ENCODE data around the gene PRM3.

The PRM3 gene

DNA sequence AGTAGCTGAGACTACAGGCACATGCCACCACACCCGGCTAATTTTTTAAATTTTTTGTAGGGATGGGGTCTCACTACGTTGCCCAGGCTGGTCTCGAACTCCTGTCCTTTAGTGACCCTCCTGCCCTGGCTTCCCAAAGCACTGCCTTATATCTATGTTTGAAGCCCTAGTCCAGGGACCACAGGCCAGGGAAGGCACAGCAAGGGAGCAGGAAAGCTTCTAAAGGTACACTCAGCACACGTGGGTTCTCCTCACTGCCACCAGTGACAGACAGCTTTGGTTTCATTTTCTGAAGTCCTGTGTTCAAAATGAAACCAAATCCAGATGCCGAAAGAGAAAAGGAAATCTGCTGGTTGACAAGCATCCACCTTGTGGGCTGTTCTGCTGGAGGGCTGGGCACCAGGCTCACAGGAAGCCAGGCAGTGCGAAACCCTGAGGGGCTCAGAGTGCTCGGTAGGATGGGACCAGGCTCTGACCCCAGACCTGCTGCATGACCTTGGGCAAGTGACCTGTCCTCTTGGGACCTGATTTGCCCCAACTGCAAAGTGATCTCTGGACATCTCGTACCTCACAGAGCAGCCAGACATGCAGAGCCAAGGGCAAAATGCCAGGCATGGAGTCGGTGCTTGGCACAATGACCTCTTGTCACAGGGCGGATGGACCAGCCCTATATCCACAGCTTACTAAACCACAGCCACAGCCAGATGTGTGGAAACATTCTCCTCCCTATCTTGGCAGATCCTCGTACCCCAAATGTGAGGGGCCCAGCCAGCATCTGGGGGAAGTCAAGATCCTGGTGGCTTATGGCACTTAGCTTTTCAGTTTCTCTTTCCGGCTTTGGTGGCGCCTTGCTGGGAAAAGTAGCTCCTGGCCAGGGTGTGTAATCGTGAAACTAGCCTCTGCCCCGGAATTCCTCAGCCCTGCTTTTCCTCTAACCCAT, 14.6 kb downstream of the PRM3 start:
- no peak for DNase-seq (ENCODE audit: low read depth in 2 of 2)

DNA sequence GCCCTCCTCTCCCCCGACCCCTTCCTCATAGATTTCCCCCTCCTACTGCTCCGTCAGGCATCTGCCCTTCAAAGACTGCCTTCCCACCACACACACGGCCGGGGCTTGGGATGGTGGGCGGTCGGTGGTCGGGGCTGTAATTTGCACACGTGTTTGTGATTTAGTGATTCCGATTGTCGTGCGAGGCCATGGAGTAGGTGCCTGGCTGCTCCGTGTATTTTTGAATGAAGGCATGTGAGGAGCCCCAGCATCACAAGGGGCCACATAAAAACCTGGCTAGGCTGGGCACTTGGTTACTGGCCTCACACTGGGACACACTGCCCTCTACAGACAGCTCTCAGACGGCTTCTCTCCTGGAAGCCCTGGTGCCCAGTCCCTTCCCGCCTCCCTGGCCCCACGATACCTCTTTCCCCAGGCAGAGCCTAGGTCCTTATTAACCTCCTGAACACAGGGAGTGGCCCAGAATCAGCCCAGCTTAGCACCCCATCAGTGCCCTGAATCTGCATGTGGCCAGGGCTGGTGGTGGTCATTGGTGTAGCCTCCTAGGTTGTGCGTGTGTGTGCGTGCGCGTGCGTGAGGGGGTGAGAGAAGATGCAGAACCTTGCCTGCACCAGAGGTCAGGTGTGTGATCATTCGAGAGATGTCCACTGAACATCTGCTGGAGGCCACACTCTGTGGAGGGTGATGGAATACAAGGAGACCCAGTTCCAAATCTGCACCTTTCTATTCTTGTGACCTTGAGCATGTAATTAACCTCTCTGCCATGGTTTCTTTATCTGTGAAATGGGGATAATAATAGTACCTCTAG, 16.1 kb downstream of the PRM3 start:
- no peak for DNase-seq (ENCODE audit: low read depth in 2 of 2)

- DNase-seq (ENCODE audit: low read depth in 2 of 2): peak in 1 of 2 donors; percentile 52
Observed at GRCh38 chr16:11256661-11257130, 16.7 kb downstream of the PRM3 start.

GRCh38 chr16:11255737-11256660, 17.4 kb downstream of the PRM3 start, which contains the start of gene SOCS1:
Gene SOCS1 (minus strand): TSS chr16:11256204. CDS start chr16:11255478, 726 bp downstream.
- peak; percentile 84 to 87 for DNase-seq (ENCODE audit: low read depth in 2 of 2)

DNA sequence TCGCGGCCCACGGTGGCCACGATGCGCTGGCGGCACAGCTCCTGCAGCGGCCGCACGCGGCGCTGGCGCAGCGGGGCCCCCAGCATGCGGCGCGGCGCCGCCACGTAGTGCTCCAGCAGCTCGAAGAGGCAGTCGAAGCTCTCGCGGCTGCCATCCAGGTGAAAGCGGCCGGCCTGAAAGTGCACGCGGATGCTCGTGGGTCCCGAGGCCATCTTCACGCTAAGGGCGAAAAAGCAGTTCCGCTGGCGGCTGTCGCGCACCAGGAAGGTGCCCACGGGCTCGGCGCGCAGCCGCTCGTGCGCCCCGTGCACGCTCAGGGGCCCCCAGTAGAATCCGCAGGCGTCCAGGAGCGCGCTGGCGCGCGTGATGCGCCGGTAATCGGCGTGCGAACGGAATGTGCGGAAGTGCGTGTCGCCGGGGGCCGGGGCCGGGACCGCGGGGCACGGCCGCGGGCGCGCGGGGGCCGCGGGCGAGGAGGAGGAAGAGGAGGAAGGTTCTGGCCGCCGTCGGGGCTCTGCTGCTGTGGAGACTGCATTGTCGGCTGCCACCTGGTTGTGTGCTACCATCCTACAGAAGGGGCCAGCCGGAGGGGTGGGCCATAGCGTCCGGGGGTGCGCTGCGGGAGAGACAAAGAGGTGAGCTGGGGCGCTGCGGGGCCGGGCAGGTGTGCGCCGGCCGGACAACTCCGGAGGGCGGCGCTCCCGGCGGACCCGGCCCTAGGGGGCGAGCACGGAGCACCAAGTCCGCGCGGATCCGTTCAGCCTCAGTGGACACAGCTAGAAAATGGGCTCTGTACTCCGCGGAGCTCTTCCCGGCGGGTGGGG, 18.3 kb downstream of the PRM3 start:
- no peak for DNase-seq (ENCODE audit: low read depth in 2 of 2)

- DNase-seq (ENCODE audit: low read depth in 2 of 2): no peak
Observed at GRCh38 chr16:11253995-11254912, 19.2 kb downstream of the PRM3 start.

DNA sequence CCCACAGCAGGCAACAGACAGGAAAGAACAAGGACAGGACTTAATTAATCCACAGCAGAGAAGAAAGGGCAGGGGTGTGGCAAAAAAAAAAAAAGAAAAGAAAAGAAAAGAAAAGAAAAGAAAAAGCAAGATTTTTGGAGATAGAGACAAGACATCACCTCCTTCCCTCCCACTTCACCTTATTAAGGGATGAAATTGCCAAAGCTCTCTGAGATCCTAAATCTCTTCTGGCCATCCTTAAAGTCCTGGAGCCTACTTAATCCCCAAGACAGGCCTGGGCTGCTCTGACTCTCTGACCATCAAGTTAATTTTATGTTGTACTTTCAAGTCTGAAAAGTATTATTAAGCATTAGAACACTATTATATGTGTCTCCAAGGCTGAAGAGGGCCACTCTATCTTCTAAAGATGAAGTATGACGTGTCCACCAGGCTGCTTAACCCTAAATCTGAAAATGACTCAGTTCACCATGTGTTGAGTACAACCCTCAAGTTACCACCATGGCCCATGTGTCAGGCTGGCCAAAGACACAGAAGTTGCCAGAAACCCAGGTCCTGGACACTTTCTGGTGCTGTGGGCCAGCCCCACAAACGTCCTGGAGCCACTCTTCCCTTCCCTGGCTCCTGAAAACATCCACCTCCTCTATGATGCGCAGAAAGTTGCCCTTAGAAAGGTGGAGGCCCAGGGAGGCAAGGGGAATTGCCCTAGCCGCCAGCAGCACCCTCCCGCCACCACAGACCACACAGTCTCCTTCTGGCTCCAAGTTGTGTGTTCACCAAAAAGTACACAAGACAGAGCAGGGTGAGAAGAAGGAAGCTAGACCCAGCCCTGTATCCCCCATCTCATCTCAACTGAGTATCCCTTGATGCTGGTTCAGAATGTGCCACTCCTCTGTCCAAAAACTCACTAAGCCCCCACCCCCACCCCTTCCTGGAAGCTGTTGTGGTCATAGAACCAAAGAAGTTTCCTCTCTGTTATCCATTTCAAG, 20.1 kb downstream of the PRM3 start:
- DNase-seq (ENCODE audit: low read depth in 2 of 2): no peak

DNA sequence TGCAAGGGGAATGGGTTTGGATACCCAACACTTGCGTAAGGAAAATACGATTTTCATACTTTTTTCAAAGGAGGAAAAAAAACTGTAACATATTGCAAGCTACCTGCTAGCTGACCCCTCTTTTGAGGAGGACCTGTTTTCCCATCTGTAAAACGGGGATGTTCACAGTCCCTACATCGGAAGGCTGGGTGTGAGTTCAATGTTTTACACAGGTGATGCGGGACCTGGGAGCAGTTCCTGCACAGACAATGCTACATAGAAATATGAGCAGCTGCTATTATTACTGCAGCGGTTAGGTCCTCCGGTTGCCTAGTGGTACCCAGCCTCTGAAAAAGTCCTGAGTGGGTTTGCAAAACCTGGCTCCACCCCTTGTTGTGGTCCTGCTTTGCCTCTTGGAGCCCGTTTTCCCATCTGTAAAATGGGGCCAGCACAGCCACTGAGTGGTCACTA, 20.9 kb downstream of the PRM3 start:
- DNase-seq (ENCODE audit: low read depth in 2 of 2): no peak

- DNase-seq (ENCODE audit: low read depth in 2 of 2): peak; percentile 78 to 82
Observed at GRCh38 chr16:11251525-11252481, 21.6 kb downstream of the PRM3 start.

GRCh38 chr16:11250786-11251524, 22.5 kb downstream of the PRM3 start:
- DNase-seq (ENCODE audit: low read depth in 2 of 2): no peak

DNA sequence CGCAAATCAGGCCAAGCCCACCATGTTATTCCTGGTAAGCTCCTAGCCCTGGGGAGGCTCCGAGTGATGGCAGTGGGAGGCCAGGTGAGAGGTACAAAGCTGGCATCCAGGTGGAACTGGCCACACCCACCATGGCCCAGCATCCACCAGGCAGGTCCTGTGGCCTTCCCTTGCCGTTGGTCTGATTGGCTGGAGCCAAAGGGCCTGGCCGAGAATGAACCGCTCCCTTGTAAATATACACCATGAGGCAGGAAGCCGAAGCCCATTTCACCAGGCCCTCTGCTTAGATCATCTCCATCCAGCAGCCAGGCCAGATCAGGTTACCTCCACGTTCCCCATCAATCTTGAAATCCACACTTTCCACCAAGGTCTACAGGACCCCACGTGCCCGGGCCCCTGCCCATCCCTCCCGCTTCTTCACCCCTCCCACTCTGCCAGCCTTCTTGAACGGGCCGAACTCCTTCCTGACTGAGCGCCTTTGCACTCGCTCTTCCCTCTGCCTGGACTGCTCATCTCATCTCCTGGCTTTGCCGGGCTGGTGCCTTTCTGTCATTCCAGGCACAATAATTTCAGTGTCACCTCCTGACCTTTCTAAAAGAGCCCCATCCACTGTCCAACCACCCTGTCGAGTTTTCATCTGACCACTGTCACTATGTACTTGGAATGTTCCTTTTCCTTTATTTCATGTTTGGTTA, 23.2 kb downstream of the PRM3 start:
- no peak for DNase-seq (ENCODE audit: low read depth in 2 of 2)

DNA sequence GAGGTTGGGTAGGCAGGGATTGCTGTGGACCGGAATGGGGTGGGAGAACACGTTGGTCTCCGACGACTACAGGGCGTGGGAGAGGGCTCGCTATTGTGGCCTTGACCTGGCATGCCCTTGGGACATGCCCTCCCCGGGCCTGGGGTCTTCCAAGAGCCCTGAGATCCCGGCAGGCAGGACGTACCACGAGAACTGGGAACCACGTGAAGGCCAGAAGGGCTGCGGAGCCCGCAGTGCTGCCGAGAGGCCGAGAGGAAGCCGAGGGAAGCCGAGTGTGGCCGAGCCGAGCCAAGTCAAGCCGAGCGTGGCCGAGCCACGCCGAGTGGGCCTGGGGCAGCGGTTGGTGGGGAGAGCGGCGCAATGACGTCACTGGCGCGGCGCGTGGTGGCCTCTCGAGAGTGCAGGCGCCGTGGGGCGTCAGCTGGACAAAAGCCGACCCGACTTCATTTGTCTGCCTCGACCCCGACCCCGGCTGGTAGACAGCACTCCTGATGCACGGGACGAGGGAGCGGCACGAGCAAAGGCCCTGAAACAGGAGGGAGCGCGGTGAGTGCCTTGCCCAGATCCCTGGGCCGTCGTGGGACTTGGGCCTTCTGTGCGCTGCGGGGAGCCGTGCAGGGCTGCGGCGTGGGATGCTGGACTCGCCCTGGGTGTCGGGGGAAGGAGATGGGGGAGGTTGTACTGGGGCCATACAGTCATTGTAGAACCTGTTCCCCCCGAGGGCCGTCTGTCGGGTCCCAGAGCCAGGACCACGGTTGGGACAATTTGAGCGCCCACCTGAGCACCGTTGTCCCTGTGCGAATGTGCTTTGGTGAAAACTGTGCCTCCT, 24.0 kb downstream of the PRM3 start:
- DNase-seq (ENCODE audit: low read depth in 2 of 2): no peak

DNA sequence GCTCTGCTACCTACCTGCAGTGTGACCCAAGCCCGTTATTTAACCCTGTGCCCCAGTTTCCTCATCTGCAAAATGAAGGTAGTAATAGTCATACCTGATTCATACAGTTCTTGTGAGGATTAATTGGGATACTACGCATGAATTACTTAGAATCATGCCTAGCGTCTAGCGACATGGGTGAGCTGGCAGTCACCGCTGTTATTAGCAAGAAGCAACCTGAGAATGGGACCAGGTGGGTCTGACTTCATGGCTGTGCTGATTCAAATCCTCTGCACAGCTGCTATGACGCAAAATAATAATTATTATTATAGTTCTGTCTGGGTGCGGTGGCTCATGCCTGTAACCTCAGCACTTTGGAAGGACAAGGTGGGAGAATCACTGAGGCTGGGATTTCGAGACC, 25.3 kb downstream of the PRM3 start:
- DNase-seq (ENCODE audit: low read depth in 2 of 2): no peak

GRCh38 chr16:11245988-11246387, 27.4 kb downstream of the PRM3 start:
- no peak for DNase-seq (ENCODE audit: low read depth in 2 of 2)

Data from stimulated activated CD4-positive, alpha-beta T cell treated with anti-CD3 and anti-CD28 coated beads, Interleukin-4, amount 100 ng/mL, for 48 hours (primary cell).